ENCODE measurements around the gene ZSCAN30. TPM values are rescaled to one million over a fixed set of nuclear protein-coding genes. Genes with fewer than 3 reads are reported as not detected.

Gene ZSCAN30
- total and polyA plus RNA-seq, 9 of the 15 experiments (the other 6 are each of a cell fraction or from before 2014, with no cell fraction given), result 4.6 to 13.6 (median 10.8) TPM

- no peak for TF ChIP-seq STAT6 (CRISPR knock-in tag; IDR thresholded peaks at IDR 0.05)
- no peak for TF ChIP-seq NR2C2 (CRISPR knock-in tag; IDR thresholded peaks at IDR 0.05)
- TF ChIP-seq NR2C2 (tag; IDR thresholded peaks at IDR 0.05), result peak; percentile 26; the same call in 1 of the 2 replicates
- peak; percentile 85 for TF ChIP-seq CEBPG (CRISPR knock-in tag; IDR thresholded peaks at IDR 0.05)
- peak in 1 of 2 experiments; percentile 89 for TF ChIP-seq CEBPG (tag; conservative IDR thresholded peaks at IDR 0.05 in 1 of 2, IDR thresholded peaks at IDR 0.05 in 1 of 2)
- no peak for TF ChIP-seq HNRNPL (IDR thresholded peaks at IDR 0.05; ENCODE audit: low read depth, low read length)
- peak; percentile 14 for TF ChIP-seq RBM25 (IDR thresholded peaks at IDR 0.05; ENCODE audit: low read depth, low read length, severe bottlenecking)
- TF ChIP-seq ZBTB2 (IDR thresholded peaks at IDR 0.05), result no peak
- TF ChIP-seq POLR2B (IDR thresholded peaks at IDR 0.05; ENCODE audit: low read depth, partially characterized antibody), result no peak
- TF ChIP-seq EP300 (IDR thresholded peaks at IDR 0.05; ENCODE audit: low read length), result peak; percentile 43; the same call in 1 of the 2 replicates
- TF ChIP-seq ETS1 (conservative IDR thresholded peaks at IDR 0.05; ENCODE audit: control insufficient read depth, low read depth, low read length), result no peak
- 0 out of 2 replicates have a peak, but pooled peaks have one; percentile 29 for TF ChIP-seq ATF7 (IDR thresholded peaks at IDR 0.05)
- TF ChIP-seq KDM1A (IDR thresholded peaks at IDR 0.05), result no peak
- TF ChIP-seq CTBP1 (IDR thresholded peaks at IDR 0.05; ENCODE audit: borderline replicate concordance), result peak; percentile 91
- no peak for TF ChIP-seq SMAD3 (CRISPR knock-in tag; conservative IDR thresholded peaks at IDR 0.05)
- TF ChIP-seq TRIM25 (IDR thresholded peaks at IDR 0.05; ENCODE audit: borderline replicate concordance), result no peak
- TF ChIP-seq ELF2 (CRISPR knock-in tag; IDR thresholded peaks at IDR 0.05), result no peak
- TF ChIP-seq SOX6 (IDR thresholded peaks at IDR 0.05), result 0 out of 2 replicates have a peak, but pooled peaks have one; percentile 33
- no peak for TF ChIP-seq ZNF253 (CRISPR knock-in tag; conservative IDR thresholded peaks at IDR 0.05)
- TF ChIP-seq NR3C1 (CRISPR knock-in tag; IDR thresholded peaks at IDR 0.05), result no peak
- no peak for TF ChIP-seq CCNT2 (IDR thresholded peaks at IDR 0.05; ENCODE audit: borderline replicate concordance, extremely low read depth, insufficient read length, low read depth, low read length)
- TF ChIP-seq MTA1 (IDR thresholded peaks at IDR 0.05; ENCODE audit: borderline replicate concordance), result no peak
- no peak for TF ChIP-seq PTBP1 (IDR thresholded peaks at IDR 0.05; ENCODE audit: low read depth, low read length)
These were observed 36.8 kb upstream of the ZSCAN30 start (continued) for GRCh38 chr18:35326695-35327387.

Measured in K562 (cell line).